ENCODE measurements around the gene PSD.

- no peak for TF ChIP-seq ZNF654 (tag by site-specific recombination; IDR thresholded peaks at IDR 0.05; ENCODE audit: low read depth)
- peak; percentile 52; the same call in 1 of the 2 replicates for TF ChIP-seq KLF16 (tag by site-specific recombination; IDR thresholded peaks at IDR 0.05)
- no peak for TF ChIP-seq PBX3 (CRISPR knock-in tag; IDR thresholded peaks at IDR 0.05)
- TF ChIP-seq YY1 (tag by site-specific recombination; IDR thresholded peaks at IDR 0.05): no peak
- TF ChIP-seq OSR2 (tag by site-specific recombination; IDR thresholded peaks at IDR 0.05): peak; percentile 71; the same call in 1 of the 2 replicates
- no peak for TF ChIP-seq ZNF121 (tag by site-specific recombination; IDR thresholded peaks at IDR 0.05)
- 0 out of 2 replicates have a peak, but pooled peaks have one; percentile 47 for TF ChIP-seq KLF10 (tag by site-specific recombination; IDR thresholded peaks at IDR 0.05)
- TF ChIP-seq CTCF (tag by site-specific recombination; IDR thresholded peaks at IDR 0.05): no peak; the same call in 1 of the 2 replicates
- peak; percentile 85; the same call in 1 of the 2 replicates for TF ChIP-seq ZNF639 (tag by site-specific recombination; IDR thresholded peaks at IDR 0.05)
- no peak for TF ChIP-seq HOXA7 (CRISPR knock-in tag; IDR thresholded peaks at IDR 0.05; ENCODE audit: borderline replicate concordance)
Observed at GRCh38 chr10:102452672-102453340, 34.2 kb upstream of the PSD start.

Measured in HEK293 (cell line).